AG04450 (cell line): Measurements from ENCODE around the gene PRDM5. TPM values are rescaled to one million over a fixed set of nuclear protein-coding genes. Genes with fewer than 3 reads are reported as not detected.

Experiments used
- CTCF ChIA-PET: fragments of 300-600, 350-600 bp; formaldehyde crosslinking; extraction: SDS; loops from one replicate; lab custom pipeline; 2022; ENCODE audit warnings: antibody characterized with exemption, inconsistent platforms; lab: Charles Lee
- POLR2A ChIA-PET: fragments of 350-600 bp; formaldehyde crosslinking; extraction: SDS; loops from one replicate; lab custom pipeline; 2021; ENCODE audit warnings: antibody characterized with exemption, inconsistent platforms; lab: Yijun Ruan, JAX
- DNase-seq: peaks from one replicate; pipeline ENCODE4 v3.0.0-alpha.2; 2011; ENCODE audit warnings: low read depth, low spot score
- H3K27ac ChIP-seq: one replicate; pipeline ENCODE4 v1.5.1; 2012; ENCODE audit warnings: low read depth, low read length, control low read depth
- H3K27me3 ChIP-seq: one replicate; pipeline ENCODE4 v1.6.0; 2012; ENCODE audit warnings: low read length; ENCODE audit not compliant: control insufficient read depth, insufficient read depth
- H3K4me3 ChIP-seq: 2 replicates; pipeline ENCODE4 v1.5.1; 2011; ENCODE audit warnings: mild to moderate bottlenecking, low read depth, low read length, control low read depth
- H3K9me3 ChIP-seq: 2 replicates; pipeline ENCODE4 v1.5.1; 2012; ENCODE audit warnings: low read length; ENCODE audit not compliant: control insufficient read depth, insufficient read depth
- CTCF ChIP-seq: IDR thresholded peaks from 2 replicates; pipeline ENCODE4 v1.5.1; 2011; ENCODE audit warnings: low read depth, low read length, control low read depth, inconsistent platforms
- polyA plus RNA-seq: library from polyadenylated mRNA; depleted of rRNA; stranded (reverse); fragments of >200 nt; gene quantifications from 2 replicates; pipeline ENCODE4 v1.2.3, GENCODE V29; 2011

Gene PRDM5
- polyA plus RNA-seq, 1 experiment = 12.3 TPM

GRCh38 chr4:120692964-120693363, 229.6 kb downstream of the PRDM5 start:
- TF ChIP-seq CTCF = no peak
- POLR2A ChIA-PET = no interaction called here
- peak; percentile 66 for DNase-seq
- H3K9me3 ChIP-seq = no peaks in the 10 kb centered on the region
- no peak overlapping the region for H3K27ac ChIP-seq
- CTCF ChIA-PET = interaction anchor here (2.3 kb wide), 1 partner anchor 285 kb away, joined by 6 read pairs; no protein-coding TSS in a partner anchor
- no peak overlapping the region for H3K4me3 ChIP-seq
- H3K27me3 ChIP-seq = no peaks in the 10 kb centered on the region

GRCh38 chr4:120691536-120691935, 231.0 kb downstream of the PRDM5 start:
- Histone ChIP-seq H3K4me3 (no peak overlapping the region), H3K27ac (no peak overlapping the region), H3K27me3 (no peaks in the 10 kb centered on the region), H3K9me3 (no peaks in the 10 kb centered on the region)
- POLR2A ChIA-PET = no interaction called here
- TF ChIP-seq CTCF = no peak
- no peak for DNase-seq
- CTCF ChIA-PET = no interaction called here

GRCh38 chr4:120691106-120691505, 231.4 kb downstream of the PRDM5 start:
- DNase-seq = no peak
- H3K27me3 ChIP-seq = no peaks in the 10 kb centered on the region
- no peak overlapping the region for H3K4me3 ChIP-seq
- POLR2A ChIA-PET = no interaction called here
- H3K27ac ChIP-seq = no peak overlapping the region
- no peak for TF ChIP-seq CTCF
- CTCF ChIA-PET = no interaction called here
- no peaks in the 10 kb centered on the region for H3K9me3 ChIP-seq

- ChIA-PET CTCF (interaction anchor here (1.1 kb wide), 1 partner anchor 289 kb away, joined by 4 read pairs; no protein-coding TSS in a partner anchor), POLR2A (no interaction called here)
- no peaks in the 10 kb centered on the region for H3K9me3 ChIP-seq
- TF ChIP-seq CTCF = no peak
- DNase-seq = no peak
- H3K27ac ChIP-seq = no peak overlapping the region
- no peaks in the 10 kb centered on the region for H3K27me3 ChIP-seq
- H3K4me3 ChIP-seq = no peak overlapping the region
Observed at GRCh38 chr4:120688791-120689190, 233.7 kb downstream of the PRDM5 start.

- DNase-seq = no peak
- no peaks in the 10 kb centered on the region for H3K9me3 ChIP-seq
- H3K27ac ChIP-seq = no peak overlapping the region
- TF ChIP-seq CTCF = no peak
- CTCF ChIA-PET = no interaction called here
- no peaks in the 10 kb centered on the region for H3K27me3 ChIP-seq
- POLR2A ChIA-PET = no interaction called here
- no peak overlapping the region for H3K4me3 ChIP-seq
Observed at GRCh38 chr4:120685756-120686278, 236.7 kb downstream of the PRDM5 start.
